ENCODE data around the gene GIPC3.

Gene GIPC3

DNA sequence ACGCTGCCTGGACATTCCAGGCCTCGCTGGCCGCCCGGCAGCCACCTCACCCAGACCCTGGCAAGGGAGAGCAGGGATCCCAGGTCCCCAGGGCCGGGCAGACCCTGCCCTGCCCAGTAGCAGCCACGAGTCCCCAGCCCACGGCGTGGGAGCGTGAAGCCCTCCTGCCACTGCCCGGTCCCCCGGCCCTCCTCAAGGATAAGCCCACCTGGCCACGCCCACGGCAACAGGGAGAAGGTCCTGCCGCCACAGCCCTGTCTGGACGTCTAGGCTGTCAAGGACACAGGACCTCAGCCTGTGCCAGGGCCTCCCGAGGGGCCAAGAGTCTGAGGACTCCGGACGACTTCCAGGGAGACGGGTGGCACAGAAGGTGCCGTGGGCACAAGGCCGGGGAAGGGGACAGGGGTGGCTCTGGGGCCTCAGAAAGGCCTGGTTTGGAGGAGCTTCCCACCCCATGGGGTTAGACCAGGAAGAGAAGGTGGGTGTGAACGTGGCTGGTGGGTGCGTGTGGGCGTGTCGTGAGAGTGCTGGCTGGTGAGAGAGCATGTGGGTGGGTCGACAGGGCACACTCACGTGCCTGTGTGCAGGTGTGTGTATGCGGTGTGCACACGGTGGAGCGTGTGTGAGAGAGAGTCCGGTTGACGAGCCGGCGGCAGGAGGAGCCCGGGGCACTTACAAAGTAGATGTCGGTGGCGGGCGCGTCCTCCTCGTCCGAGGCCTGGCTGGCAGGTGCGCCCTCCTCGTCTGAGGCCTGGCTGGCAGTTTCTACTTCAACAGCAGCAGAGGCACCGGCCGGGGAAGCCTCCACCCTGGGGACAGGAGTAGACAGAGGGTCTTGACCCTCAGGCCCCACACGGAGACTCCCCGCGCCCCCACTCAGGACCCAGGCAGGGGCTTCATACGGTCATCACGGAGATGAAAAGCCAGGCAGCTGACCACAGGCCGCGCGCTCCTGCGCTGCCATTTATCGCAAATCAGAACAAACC is 53.2 kb downstream of the GIPC3 start:
- no peak for DNase-seq

DNA sequence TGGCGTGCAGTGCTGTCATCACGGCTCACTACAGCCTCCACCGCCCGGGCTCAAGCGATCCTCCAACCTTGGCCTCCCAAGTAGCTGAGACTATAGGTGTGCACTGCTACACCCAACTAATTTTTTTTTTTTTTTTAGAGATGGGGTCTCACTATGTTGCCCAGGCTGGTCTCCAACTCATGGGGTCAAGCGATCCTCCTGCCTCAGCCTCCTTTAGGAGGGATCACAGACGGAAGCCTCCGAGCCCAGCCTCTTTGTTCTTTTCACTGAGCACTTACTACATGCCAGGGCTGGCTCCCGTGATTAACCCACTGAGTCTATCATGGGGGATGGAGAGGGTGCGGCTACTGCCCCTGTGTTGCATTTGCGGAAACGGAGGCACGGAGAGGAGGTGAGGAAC is 54.2 kb downstream of the GIPC3 start:
- no peak for DNase-seq

GRCh38 chr19:3641515-3642269 is 56.4 kb downstream of the GIPC3 start:
- DNase-seq = no peak

- no peak for DNase-seq
Observed at GRCh38 chr19:3642296-3642695, 57.0 kb downstream of the GIPC3 start.
